Ammon's horn (tissue), 1 donor: ENCODE results near the gene DDX55.

Source experiments
- DNase-seq: peaks from one replicate; pipeline ENCODE4 v3.0.0-alpha.2; 2016; ENCODE audit warnings: low spot score

Gene DDX55

GRCh38 chr12:123608182-123608581 is 6.3 kb downstream of the DDX55 start:
- DNase-seq: peak; percentile 24

GRCh38 chr12:123614110-123614509 is 12.2 kb downstream of the DDX55 start:
- DNase-seq: no peak

- no peak for DNase-seq
These were observed 12.6 kb downstream of the DDX55 start for GRCh38 chr12:123614531-123614930.

GRCh38 chr12:123617144-123617543 is 15.2 kb downstream of the DDX55 start:
- DNase-seq: no peak

GRCh38 chr12:123617580-123617979 is 15.7 kb downstream of the DDX55 start:
- no peak for DNase-seq

- no peak for DNase-seq
These were observed 19.2 kb downstream of the DDX55 start for GRCh38 chr12:123621101-123621500.

GRCh38 chr12:123621619-123622530 is 20.0 kb downstream of the DDX55 start:
- no peak for DNase-seq

- DNase-seq: peak; percentile 97
These were observed 31.7 kb downstream of the DDX55 start, which contains the start of the genes EIF2B1 and GTF2H3 for GRCh38 chr12:123633379-123634141. Gene EIF2B1 (minus strand): TSS chr12:123633686. CDS start chr12:123633557, 129 bp downstream. Gene GTF2H3 (plus strand): TSS chr12:123633829. CDS start chr12:123633860, 31 bp downstream.

- DNase-seq: no peak
These were observed 32.3 kb downstream of the DDX55 start for GRCh38 chr12:123634142-123634561.

GRCh38 chr12:123643911-123644310 is 42.0 kb downstream of the DDX55 start:
- DNase-seq: no peak

- no peak for DNase-seq
These were observed 43.5 kb downstream of the DDX55 start for GRCh38 chr12:123645380-123645779.

- DNase-seq: peak; percentile 46
These were observed 44.0 kb downstream of the DDX55 start for GRCh38 chr12:123645878-123646277.

GRCh38 chr12:123648401-123648800 is 46.5 kb downstream of the DDX55 start:
- DNase-seq: no peak

GRCh38 chr12:123654129-123654701 is 52.3 kb downstream of the DDX55 start:
- no peak for DNase-seq

GRCh38 chr12:123655420-123655819 is 53.5 kb downstream of the DDX55 start:
- no peak for DNase-seq

GRCh38 chr12:123656392-123656791 is 54.5 kb downstream of the DDX55 start:
- DNase-seq: no peak

GRCh38 chr12:123657211-123657610 is 55.3 kb downstream of the DDX55 start:
- DNase-seq: no peak

GRCh38 chr12:123659996-123660727 is 58.3 kb downstream of the DDX55 start:
- DNase-seq: no peak

- DNase-seq: no peak
These were observed 65.9 kb downstream of the DDX55 start for GRCh38 chr12:123667771-123668170.
